BE2C (cell line): ENCODE results near the gene TSPAN32.

Experiments used
- DNase-seq: peaks from one replicate; pipeline ENCODE4 v3.0.0-alpha.2; 2020
- H3K27me3 ChIP-seq: fragments of 250-450 bp; sonication (Bioruptor Pico); 2 replicates; pipeline ENCODE4 v1.5.1; 2020; ENCODE audit warnings: mild to moderate bottlenecking
- H3K36me3 ChIP-seq: fragments of 250-450 bp; sonication (Bioruptor Pico); 2 replicates; pipeline ENCODE4 v1.5.1; 2020; ENCODE audit warnings: mild to moderate bottlenecking
- H3K4me1 ChIP-seq: fragments of 250-450 bp; sonication (Bioruptor Pico); 2 replicates; pipeline ENCODE4 v1.5.1; 2020
- H3K4me3 ChIP-seq: 2 replicates; pipeline ENCODE4 v1.5.1; 2011; ENCODE audit warnings: low read depth, low read length
- H3K9me3 ChIP-seq: fragments of 250-450 bp; sonication (Bioruptor Pico); 2 replicates; pipeline ENCODE4 v1.5.1; 2020
- CTCF ChIP-seq: IDR thresholded peaks from 2 replicates; pipeline ENCODE4 v1.5.1; 2012; ENCODE audit warnings: mild to moderate bottlenecking, low read depth, low read length

TSPAN32 gene

GRCh38 chr11:2259466-2259830, 42.4 kb upstream of the TSPAN32 start:
- Histone ChIP-seq H3K9me3 (no peaks in the 10 kb centered on the region), H3K4me1 (no peaks in the 10 kb centered on the region), H3K36me3 (no peaks in the 10 kb centered on the region), H3K4me3 (no peak overlapping the region), H3K27me3 (no peaks in the 10 kb centered on the region)
- TF ChIP-seq CTCF, result no peak
- DNase-seq, result no peak

DNA sequence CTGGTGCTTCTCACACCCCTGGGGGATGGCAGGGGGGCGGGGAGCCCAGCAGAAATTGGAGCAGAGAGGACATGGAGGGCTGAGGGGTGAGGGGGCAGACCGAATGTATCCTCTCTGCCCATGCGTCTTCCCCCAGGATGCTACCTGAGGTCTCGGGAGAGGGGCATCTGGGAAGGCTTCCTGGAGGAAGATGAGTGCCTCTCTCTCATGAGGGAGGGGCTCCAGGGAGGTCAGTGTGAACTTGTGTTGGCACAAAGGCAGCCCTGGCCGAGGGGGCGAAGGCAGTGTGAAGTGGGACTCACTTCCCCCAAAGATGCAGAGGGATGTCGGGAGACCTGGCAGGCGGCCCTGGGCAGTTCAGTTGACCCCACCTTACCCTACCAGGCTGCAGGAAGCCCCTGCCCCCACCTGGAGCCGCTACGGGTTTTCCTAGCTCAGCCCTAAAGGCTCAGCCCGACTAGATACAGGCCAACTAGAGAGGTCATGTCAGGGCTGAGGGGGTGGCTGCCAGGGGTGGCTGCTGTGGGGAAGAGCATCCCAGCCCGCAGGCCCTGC, 41.8 kb upstream of the TSPAN32 start:
- Histone ChIP-seq H3K27me3 (no peaks in the 10 kb centered on the region), H3K4me1 (no peaks in the 10 kb centered on the region), H3K36me3 (no peaks in the 10 kb centered on the region), H3K4me3 (no peak overlapping the region), H3K9me3 (no peaks in the 10 kb centered on the region)
- DNase-seq, result no peak
- TF ChIP-seq CTCF, result no peak

DNA sequence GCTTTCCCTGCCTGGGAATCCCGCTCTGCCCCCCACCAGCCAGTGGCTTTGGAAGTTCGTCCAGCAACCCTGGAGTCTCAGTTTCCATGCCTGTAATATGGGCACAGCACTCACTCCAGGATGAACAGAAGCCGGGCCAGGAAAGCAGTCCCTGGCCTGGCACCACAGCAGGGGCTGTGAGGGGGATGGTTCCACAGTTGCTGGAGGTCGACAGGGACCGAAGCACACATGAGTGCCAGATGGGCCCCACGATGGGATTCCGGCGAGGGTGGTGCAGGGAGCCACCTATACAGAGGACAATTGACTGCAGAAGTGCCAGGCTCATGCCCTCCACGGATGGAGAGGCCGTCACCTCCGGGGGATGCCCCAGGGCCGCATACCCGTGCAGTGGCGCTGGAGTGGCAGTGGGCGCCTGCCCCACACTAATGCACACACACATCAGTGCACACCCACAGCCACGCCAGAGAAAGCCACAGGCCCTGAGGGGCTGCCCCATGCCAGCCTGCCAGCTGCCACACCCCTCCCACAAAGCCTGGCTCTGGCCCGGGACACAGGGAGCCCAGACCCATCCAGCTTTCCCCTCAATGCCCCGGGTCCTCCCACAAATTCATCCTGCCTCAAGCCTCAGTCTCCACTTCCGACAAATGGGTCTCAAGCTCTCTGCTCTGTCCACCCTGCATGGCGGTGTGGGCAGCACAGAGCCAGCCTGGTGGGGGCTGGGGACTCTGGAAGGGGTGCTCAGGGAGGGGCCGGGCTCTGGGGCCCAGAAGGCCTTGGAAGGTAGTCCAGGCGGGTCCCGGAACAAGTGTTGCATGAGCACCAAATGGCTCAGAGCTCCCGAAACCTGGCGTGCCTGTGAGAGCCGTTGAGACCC, 41.1 kb upstream of the TSPAN32 start:
- no peaks in the 10 kb centered on the region for H3K36me3 ChIP-seq
- no peak for TF ChIP-seq CTCF
- no peak overlapping the region for H3K4me3 ChIP-seq
- no peaks in the 10 kb centered on the region for H3K9me3 ChIP-seq
- no peaks in the 10 kb centered on the region for H3K27me3 ChIP-seq
- no peak for DNase-seq
- H3K4me1 ChIP-seq, result no peaks in the 10 kb centered on the region

DNA sequence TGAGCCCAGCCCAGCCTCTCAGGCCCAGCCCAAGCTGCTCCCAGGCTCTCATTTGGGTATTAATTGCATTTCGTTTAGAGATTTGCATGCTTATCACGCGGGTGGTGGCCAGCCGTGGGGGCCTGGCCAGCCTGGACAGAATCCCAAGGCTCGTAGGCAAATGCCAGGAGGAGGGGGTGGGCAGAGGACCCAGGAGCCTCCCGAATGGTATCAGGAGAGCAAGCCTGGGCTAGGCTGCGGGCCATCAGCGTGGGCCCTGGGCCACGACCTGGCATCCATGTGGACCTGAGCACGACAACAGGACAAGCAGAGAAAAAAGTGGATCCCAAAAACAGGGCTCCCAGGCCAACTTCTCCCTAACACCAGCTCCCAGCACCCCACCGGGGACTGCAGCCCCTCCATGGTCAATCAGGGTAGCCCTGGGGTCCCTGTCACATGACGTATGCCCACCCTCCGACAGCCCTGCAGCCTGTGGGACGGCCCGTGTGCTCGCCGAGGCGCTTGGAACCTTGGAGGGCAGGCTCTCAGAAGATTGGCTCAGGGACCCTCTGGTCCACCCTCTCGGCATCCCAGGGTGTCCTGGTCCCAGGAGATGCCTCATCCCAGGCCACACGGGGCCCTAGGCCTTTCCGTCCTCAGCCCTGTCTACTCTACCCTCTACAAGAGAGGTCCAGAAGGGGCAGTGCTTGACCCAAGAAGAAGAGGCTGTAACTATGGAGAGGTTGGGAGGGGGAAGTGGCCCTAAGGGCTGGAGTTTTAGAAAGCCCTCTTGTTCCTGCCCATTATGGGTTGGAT, 40.2 kb upstream of the TSPAN32 start:
- no peak for TF ChIP-seq CTCF
- Histone ChIP-seq H3K27me3 (no peaks in the 10 kb centered on the region), H3K36me3 (no peaks in the 10 kb centered on the region), H3K4me1 (no peaks in the 10 kb centered on the region), H3K9me3 (no peaks in the 10 kb centered on the region), H3K4me3 (no peak overlapping the region)
- no peak for DNase-seq

DNA sequence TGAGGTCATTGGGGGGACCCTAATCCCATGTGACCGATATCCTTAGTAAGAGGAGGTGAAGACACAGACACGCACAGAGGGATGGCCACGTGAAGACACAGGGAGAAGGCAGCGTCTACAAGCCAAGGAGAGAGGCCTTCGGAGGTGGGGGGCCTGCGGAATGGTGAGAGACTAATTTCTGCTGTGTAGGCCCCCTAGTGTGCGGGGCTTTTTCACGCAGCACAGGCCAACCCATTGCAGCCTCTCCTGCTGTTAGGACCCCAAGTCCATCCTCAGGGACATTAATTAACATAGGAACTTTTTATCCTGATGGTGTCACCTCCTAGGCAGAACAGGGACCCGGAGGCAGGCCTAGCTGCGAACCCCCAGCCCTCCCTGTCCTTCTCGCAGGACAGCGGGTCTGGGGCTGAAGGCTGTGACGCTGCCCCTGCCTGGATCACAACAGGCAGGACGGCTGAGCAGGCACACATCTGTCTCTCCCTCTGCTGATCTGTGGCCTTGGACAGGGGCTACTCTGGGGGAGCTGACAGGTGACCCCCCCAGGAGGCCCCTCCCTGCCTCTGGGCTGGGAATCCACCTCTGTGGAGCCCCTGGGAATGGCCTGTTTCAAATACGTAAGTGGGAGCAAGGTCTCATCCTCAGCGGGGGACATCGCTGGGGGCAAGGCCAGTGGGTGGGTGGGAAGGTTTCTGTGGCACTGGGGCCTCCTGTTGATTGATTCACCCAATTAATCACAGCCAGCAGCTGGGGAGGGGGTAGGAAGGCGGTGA, 39.3 kb upstream of the TSPAN32 start:
- Histone ChIP-seq H3K27me3 (no peaks in the 10 kb centered on the region), H3K9me3 (no peaks in the 10 kb centered on the region), H3K4me3 (no peak overlapping the region), H3K36me3 (no peaks in the 10 kb centered on the region), H3K4me1 (no peaks in the 10 kb centered on the region)
- DNase-seq, result no peak
- no peak for TF ChIP-seq CTCF
